Measurements from ENCODE around the gene ELOVL6. TPM values are rescaled to one million over a fixed set of nuclear protein-coding genes. Genes with fewer than 3 reads are reported as not detected.
A peak's percentile ranks its signal among the peaks of the same experiment; 100 is the strongest.

The ELOVL6 gene
- total and polyA plus RNA-seq, 9 of the 15 experiments (the other 6 are each of a cell fraction or from before 2014, with no cell fraction given): 18.3 to 82.6 (median 46.0) TPM

GRCh38 chr4:110012917-110013316 is 185.5 kb downstream of the ELOVL6 start (continued):
- TF ChIP-seq TSHZ1 (CRISPR knock-in tag; IDR thresholded peaks at IDR 0.05) (no peak), SP1 (CRISPR knock-in tag; IDR thresholded peaks at IDR 0.05) (no peak), SMAD4 (CRISPR knock-in tag; conservative IDR thresholded peaks at IDR 0.05) (no peak), ZNF316 (IDR thresholded peaks at IDR 0.05) (peak; percentile 80), KAT8 (IDR thresholded peaks at IDR 0.05; ENCODE audit: low read depth) (no peak), NR1H2 (CRISPR knock-in tag; IDR thresholded peaks at IDR 0.05) (no peak), CTCFL (IDR thresholded peaks at IDR 0.05; ENCODE audit: borderline replicate concordance, insufficient read depth, low read depth, low read length, poor library complexity, severe bottlenecking) (no peak), TAL1 (IDR thresholded peaks at IDR 0.05) (no peak), ATF7 (IDR thresholded peaks at IDR 0.05) (no peak), ZC3H4 (CRISPR knock-in tag; IDR thresholded peaks at IDR 0.05; ENCODE audit: borderline replicate concordance) (no peak), ZNF583 (CRISPR knock-in tag; IDR thresholded peaks at IDR 0.05) (no peak), MYNN (IDR thresholded peaks at IDR 0.05) (no peak), MYNN (CRISPR knock-in tag; IDR thresholded peaks at IDR 0.05) (no peak), MAFG (tag; conservative IDR thresholded peaks at IDR 0.05) (peak; percentile 92), ZNF274 (IDR thresholded peaks at IDR 0.05; ENCODE audit: borderline replicate concordance, low read depth, low read length) (no peak), ID3 (CRISPR knock-in tag; IDR thresholded peaks at IDR 0.05) (no peak), ID3 (tag; IDR thresholded peaks at IDR 0.05) (no peak), RERE (CRISPR knock-in tag; IDR thresholded peaks at IDR 0.05; ENCODE audit: borderline replicate concordance) (no peak), TEAD4 (IDR thresholded peaks at IDR 0.05; ENCODE audit: low read length) (no peak), TEAD4 (CRISPR knock-in tag; IDR thresholded peaks at IDR 0.05; ENCODE audit: borderline replicate concordance) (no peak)
